Uterus (tissue), 4 donors: ENCODE results near the gene KRT86. TPM values are rescaled to one million over a fixed set of nuclear protein-coding genes. Genes with fewer than 3 reads are reported as not detected.

ENCODE experiments used
- DNase-seq, 2 donors: peaks; one replicate each; pipeline ENCODE4 v3.0.0-alpha.2; 2019 to 2020
- H3K27ac ChIP-seq, 2 donors: fragments of 200-600 bp; sonication (generic); 1 replicate in 1 of 2; 2 replicates in 1 of 2; pipeline ENCODE4 v1.5.1; 2016 to 2018
- H3K27me3 ChIP-seq, 2 donors: fragments of 200-600 bp; sonication (generic); one replicate each; pipeline ENCODE4 v1.5.1; 2018 to 2019; ENCODE audit warnings: control low read depth in 1 of 2
- H3K36me3 ChIP-seq, 2 donors: fragments of 200-600 bp; sonication (generic); one replicate each; pipeline ENCODE4 v1.5.1; 2019; ENCODE audit warnings: control low read depth in 1 of 2
- H3K4me1 ChIP-seq, 2 donors: fragments of 200-600 bp; sonication (generic); one replicate each; pipeline ENCODE4 v1.5.1; 2018 to 2019; ENCODE audit warnings: control low read depth in 1 of 2
- H3K4me3 ChIP-seq, 2 donors: fragments of 200-600 bp; sonication (generic); 1 replicate in 1 of 2; 2 replicates in 1 of 2; pipeline ENCODE4 v1.5.1; 2018 to 2019; ENCODE audit warnings: mild to moderate bottlenecking in 1 of 2
- H3K9me3 ChIP-seq, 2 donors: fragments of 200-600 bp; sonication (generic); one replicate each; pipeline ENCODE4 v1.5.1; 2019; ENCODE audit warnings: control low read depth in 1 of 2
- POLR2A ChIP-seq, 2 donors: fragments of 450-650 bp; IDR thresholded peaks; one replicate each; pipeline ENCODE4 v1.6.1; 2016; ENCODE audit warnings: antibody characterized with exemption in 2 of 2, mild to moderate bottlenecking in 1 of 2, moderate library complexity in 1 of 2
- intact Hi-C: fragments of 100-400 bp; cut with DNase I; formaldehyde crosslinking; loops from one replicate; pipeline ENCODE4 v1.15.1; 2023; ENCODE audit warnings: low total_unique reads
- total RNA-seq, 4 donors: library from RNA; depleted of rRNA in 3 of 4; stranded (reverse); fragments of >200 nt in 3 of 4; gene quantifications; one replicate each; pipeline versions ENCODE4 v1.1.0 to v1.2.4, GENCODE V29; 2014 to 2023
- TF ChIP-seq, protein P1 (sequence below), 4 experiments: fragments of 200-600 bp in 2 of 4; fragments of 450-650 bp in 2 of 4; sonication (generic) in 2 of 4; IDR thresholded peaks; one replicate each; pipeline ENCODE4 v1.5.1; 2016 to 2019; ENCODE audit warnings: antibody characterized with exemption in 4 of 4, mild to moderate bottlenecking in 2 of 4, moderate library complexity in 1 of 4
- donor health status: DM: yes; HTN: yes; CAD: no.

Gene KRT86
- total RNA-seq, 4 donors from 2014 or later: 0.35 TPM; not detected in 3

DNA sequence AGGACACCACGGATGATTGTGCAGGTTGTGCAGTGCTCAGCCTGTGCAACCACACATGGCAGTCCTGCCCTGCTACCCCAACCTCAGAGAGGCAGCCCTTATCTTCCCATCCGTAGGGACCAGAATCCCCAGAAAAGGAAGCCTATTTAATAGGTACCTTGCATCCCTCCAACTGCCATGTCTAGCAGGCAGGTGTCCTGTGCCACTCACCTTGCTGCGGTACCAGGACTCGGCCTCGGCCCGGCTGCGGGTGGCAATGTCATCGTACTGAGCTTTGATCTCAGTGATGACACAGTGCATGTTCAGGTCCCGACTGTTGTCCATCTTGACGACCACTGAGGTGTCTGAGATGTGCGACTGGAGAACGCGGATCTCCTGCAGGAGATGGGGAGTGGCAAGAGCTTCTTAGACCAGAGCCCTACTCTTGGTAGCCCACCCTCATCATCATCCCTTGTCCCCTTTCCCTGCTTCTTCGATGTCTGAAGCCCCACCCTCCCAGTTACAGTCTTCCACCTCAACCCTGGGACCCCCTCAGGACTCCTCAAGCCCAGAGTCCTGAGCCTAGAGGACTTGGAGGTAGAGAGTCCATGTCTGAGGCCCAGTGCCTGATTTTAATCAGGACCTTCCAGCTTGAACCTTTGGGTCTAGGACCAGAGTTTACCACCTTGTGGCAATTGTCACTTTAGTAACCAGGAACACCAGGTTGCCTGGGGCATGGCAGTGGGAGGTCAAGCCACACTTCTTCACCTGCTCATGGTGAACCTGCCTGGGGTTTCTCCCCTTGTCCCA lies 20.9 kb upstream of the KRT86 start:
- no peak for DNase-seq
- Histone ChIP-seq H3K27ac (no peak overlapping the region), H3K36me3 (no peaks in the 10 kb centered on the region), H3K27me3 (peaks cover 0 to 4% of the 10 kb centered on the region in 2 donors), H3K4me1 (peaks cover 0 to 4% of the 10 kb centered on the region in 2 donors), H3K4me3 (no peak overlapping the region), H3K9me3 (no peaks in the 10 kb centered on the region)
- intact Hi-C loops: no loop called here
- TF ChIP-seq, protein P1, sequence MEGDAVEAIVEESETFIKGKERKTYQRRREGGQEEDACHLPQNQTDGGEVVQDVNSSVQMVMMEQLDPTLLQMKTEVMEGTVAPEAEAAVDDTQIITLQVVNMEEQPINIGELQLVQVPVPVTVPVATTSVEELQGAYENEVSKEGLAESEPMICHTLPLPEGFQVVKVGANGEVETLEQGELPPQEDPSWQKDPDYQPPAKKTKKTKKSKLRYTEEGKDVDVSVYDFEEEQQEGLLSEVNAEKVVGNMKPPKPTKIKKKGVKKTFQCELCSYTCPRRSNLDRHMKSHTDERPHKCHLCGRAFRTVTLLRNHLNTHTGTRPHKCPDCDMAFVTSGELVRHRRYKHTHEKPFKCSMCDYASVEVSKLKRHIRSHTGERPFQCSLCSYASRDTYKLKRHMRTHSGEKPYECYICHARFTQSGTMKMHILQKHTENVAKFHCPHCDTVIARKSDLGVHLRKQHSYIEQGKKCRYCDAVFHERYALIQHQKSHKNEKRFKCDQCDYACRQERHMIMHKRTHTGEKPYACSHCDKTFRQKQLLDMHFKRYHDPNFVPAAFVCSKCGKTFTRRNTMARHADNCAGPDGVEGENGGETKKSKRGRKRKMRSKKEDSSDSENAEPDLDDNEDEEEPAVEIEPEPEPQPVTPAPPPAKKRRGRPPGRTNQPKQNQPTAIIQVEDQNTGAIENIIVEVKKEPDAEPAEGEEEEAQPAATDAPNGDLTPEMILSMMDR (IDR thresholded peaks at IDR 0.05): no peak
- TF ChIP-seq POLR2A (IDR thresholded peaks at IDR 0.05): no peak

DNA sequence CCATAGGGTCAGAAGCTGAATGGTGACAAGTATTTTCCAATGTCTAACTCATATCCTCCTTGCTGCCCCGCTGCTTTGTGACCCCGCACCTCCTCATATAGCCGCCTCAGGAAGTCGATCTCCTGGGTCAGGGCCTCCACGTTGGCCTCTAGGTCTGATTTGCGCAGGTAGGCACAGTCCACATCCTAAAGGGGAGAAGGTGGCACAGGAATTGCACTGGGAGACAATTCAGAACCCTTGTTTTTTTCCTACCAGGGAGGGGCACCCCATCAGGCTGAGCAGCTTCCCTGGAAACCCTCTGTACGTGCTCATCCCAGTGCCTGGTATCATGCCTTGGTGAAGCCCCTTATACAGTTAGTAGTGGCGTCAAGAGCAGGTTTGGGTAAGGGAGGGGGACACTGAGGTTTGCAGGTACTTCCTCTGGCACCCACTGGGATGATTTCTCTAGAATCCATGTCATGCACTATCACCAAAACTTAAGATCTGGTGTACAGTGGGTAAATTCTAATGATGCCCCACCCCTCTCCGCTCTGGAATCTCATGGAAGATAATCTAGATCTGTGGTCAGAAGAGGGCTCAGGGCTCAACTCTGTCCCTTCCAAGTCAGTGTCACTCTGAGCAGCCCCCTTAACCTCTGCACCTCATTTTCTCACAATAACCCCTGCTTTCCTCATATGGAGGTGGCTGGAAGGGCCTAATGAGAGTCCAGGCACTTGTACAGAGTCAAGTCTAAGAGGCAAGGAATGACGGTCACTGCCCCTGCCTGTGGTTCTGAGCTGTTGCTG lies 20.1 kb upstream of the KRT86 start:
- Histone ChIP-seq H3K36me3 (no peaks in the 10 kb centered on the region), H3K27ac (no peak overlapping the region), H3K4me1 (peaks cover 0 to 8% of the 10 kb centered on the region in 2 donors), H3K4me3 (no peak overlapping the region), H3K9me3 (no peaks in the 10 kb centered on the region), H3K27me3 (peaks cover 0 to 8% of the 10 kb centered on the region in 2 donors)
- DNase-seq: no peak
- intact Hi-C loops: no loop called here
- no peak for TF ChIP-seq POLR2A (IDR thresholded peaks at IDR 0.05)
- TF ChIP-seq, protein P1 (IDR thresholded peaks at IDR 0.05): no peak

- Histone ChIP-seq H3K36me3 (no peaks in the 10 kb centered on the region), H3K27ac (no peak overlapping the region), H3K4me3 (no peak overlapping the region), H3K4me1 (peaks cover 0 to 8% of the 10 kb centered on the region in 2 donors), H3K27me3 (peaks cover 0 to 8% of the 10 kb centered on the region in 2 donors), H3K9me3 (no peaks in the 10 kb centered on the region)
- TF ChIP-seq POLR2A (IDR thresholded peaks at IDR 0.05): no peak
- TF ChIP-seq, protein P1 (IDR thresholded peaks at IDR 0.05): no peak
- intact Hi-C loops: no loop called here
- DNase-seq: no peak
These were observed 19.3 kb upstream of the KRT86 start for GRCh38 chr12:52254965-52255751.

DNA sequence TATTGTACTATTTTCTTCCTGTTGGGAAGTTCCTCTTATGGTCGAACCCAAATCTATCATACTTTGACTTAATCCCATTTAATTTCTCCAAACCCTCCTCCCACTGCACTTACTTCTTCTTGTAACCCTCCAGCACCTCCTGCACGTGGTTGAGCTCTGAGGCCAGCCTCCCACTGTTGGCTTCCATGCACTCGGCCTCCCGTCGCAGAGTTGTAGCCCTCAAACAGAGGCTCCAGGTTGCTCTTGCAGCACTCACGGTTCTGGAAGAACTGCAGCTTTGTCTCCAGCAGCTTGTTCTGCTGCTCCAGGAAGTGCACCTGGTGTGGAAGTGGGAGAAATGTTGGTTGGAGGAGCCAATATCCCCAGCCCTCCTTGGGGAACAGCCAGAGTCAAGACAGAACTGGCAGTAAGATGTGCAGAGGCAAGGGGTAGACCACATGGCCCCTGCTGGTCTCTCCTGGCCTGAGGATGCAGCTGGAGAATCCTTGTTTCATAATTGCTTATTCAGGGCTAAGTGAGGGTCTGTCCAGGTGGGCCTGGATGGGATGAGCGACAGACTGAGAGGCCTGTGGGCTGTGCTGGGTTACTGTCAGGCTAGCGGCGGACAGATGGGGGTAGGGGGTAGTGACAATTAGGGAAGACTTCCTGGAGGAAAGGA lies 18.4 kb upstream of the KRT86 start:
- no peaks in the 10 kb centered on the region for H3K36me3 ChIP-seq
- peaks cover 0 to 8% of the 10 kb centered on the region in 2 donors for H3K4me1 ChIP-seq
- H3K27ac ChIP-seq: no peak overlapping the region
- TF ChIP-seq POLR2A (IDR thresholded peaks at IDR 0.05): no peak
- TF ChIP-seq, protein P1 (IDR thresholded peaks at IDR 0.05): no peak
- no peak for DNase-seq
- peaks cover 0 to 8% of the 10 kb centered on the region in 2 donors for H3K27me3 ChIP-seq
- H3K4me3 ChIP-seq: no peak overlapping the region
- H3K9me3 ChIP-seq: no peaks in the 10 kb centered on the region
- intact Hi-C loops: no loop called here
